Right lobe of liver (tissue), 4 donors: ENCODE results near the gene CPA3.

Source experiments
- POLR2A ChIP-seq: fragments of 450-650 bp; IDR thresholded peaks from one replicate; pipeline ENCODE4 v1.6.1; 2017; ENCODE audit warnings: antibody characterized with exemption, mild to moderate bottlenecking
- TF ChIP-seq, protein P1 (sequence below), 4 donors: fragments of 200-600 bp in 3 of 4; fragments of 450-650 bp in 1 of 4; IDR thresholded peaks; one replicate each; pipeline versions ENCODE4 v1.5.1 to v1.8.0; 2016 to 2022; ENCODE audit warnings: antibody characterized with exemption in 4 of 4, mild to moderate bottlenecking in 2 of 4
- donor health status: DM: no; HTN: no; CAD: no.
- donor health status: DM: no; HTN: no; CAD: no.
- donor health status: DM: no; HTN: yes; CAD: no.

DNA sequence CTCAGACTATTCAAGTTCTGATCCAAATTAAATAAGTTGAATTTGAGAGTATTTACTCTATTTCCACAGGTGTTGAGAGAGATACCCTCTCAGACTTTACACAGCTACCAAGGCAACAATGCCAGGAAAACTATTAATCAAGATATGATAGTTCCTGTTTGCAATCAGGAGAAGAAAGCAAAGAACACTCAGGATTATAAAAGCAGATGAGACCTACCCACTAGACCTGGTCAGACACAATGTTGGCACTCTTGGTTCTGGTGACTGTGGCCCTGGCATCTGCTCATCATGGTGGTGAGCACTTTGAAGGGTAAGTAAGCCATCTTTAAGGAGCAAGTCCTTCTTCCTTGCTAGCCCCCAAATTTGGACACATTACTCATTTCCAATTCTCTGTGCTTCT lies 37.5 kb upstream of the CPA3 start, which contains the start of gene CPB1:
- TF ChIP-seq, protein P1, sequence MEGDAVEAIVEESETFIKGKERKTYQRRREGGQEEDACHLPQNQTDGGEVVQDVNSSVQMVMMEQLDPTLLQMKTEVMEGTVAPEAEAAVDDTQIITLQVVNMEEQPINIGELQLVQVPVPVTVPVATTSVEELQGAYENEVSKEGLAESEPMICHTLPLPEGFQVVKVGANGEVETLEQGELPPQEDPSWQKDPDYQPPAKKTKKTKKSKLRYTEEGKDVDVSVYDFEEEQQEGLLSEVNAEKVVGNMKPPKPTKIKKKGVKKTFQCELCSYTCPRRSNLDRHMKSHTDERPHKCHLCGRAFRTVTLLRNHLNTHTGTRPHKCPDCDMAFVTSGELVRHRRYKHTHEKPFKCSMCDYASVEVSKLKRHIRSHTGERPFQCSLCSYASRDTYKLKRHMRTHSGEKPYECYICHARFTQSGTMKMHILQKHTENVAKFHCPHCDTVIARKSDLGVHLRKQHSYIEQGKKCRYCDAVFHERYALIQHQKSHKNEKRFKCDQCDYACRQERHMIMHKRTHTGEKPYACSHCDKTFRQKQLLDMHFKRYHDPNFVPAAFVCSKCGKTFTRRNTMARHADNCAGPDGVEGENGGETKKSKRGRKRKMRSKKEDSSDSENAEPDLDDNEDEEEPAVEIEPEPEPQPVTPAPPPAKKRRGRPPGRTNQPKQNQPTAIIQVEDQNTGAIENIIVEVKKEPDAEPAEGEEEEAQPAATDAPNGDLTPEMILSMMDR (IDR thresholded peaks at IDR 0.05): no peak
- TF ChIP-seq POLR2A: no peak
